Stimulated activated CD4-positive, alpha-beta T cell treated with anti-CD3 and anti-CD28 coated beads, Interleukin-15, amount 100 ng/mL, for 1 hour (primary cell): ENCODE data around the gene ARHGAP12.

ENCODE experiments used
- DNase-seq, 2 donors: peaks; one replicate each; pipeline ENCODE4 v3.0.0-alpha.2; 2020; ENCODE audit warnings: low read depth in 1 of 2, low spot score in 1 of 2

ARHGAP12 gene

DNA sequence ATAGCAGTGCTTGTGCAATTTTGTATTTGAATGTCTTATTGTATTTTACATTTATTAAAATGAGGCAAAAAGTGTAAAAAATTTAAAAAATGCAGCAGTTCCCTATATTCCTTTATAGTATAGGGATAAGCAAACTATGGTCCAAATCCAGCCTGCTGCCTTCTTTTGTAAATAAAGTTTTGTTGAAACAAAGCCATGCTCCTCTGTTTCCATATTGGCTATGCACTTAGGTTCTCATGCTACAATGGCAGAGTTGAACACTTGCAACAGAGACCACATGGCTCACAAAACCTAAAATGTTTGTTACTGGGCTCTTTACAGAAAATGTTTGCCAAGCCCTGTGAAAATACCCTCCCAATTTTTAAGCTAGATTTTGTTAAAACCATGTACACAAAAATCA is 50.1 kb downstream of the ARHGAP12 start:
- DNase-seq = no peak

DNA sequence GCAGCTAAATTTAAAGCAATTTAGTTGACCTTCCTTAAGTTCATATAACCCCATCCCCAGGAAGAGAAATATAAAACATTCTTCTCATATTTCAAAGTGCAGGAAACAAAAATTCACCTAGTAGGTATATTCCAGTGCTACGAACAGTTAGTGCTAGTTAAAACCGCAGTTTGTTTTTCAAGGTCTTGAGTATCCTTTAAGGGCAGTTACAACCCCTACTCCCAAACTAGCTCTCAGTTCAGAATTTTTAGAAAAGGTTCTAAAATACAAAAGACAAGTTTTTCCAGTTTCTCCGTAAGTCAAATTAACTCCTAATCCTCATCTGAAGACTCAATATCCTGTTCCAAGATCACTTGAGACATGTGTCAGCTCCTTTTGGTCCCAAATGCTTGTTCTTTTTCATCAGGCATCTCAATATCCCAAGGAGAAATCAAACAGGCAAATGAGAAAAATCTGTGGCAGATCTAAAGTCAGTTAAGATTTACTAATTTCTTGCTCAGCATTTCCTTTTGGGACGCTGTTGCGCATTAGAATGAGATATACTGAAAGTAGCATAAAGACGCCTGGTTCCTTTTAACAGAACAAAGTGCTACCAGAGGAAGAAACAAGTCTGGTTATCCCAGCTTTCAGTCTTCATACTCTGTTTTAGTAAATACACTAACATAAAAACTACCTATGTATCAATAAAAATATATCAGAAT is 51.8 kb downstream of the ARHGAP12 start:
- no peak for DNase-seq

DNA sequence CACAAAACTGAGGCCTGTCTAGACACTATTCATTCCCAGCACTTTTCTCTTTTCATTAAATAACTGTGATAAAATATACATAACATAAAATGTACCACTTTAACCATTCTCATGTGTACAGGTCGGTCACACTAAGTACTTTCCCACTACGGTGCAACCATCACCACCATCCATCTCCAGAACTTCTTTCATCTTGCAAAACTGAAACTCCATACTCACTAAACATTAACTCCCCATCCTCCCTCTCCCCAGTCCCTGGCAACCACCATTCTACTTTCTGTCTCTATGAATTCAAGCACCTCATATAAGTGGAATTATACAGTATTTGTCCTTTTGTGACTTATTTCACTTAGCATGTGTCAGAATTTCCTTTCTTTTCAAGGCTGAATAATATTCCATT is 53.0 kb downstream of the ARHGAP12 start:
- no peak for DNase-seq

DNA sequence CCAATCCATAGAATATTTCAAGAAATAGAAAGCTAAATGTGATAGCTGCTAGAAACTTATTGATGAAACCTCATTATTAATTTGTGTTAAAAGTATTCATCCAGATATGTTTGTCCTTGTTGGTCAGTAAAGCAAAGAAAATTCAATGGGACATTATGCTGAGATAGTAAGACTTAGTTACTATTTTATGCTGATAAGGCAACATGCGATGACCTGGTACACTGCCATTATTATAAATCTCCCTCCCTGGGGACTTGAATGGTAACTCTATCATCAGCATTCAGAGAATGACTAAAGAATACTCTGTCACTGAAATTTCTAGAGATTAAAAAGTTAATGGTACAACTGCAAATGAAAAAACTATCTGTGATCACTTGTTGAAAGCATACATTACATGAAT is 54.9 kb downstream of the ARHGAP12 start:
- no peak for DNase-seq

DNA sequence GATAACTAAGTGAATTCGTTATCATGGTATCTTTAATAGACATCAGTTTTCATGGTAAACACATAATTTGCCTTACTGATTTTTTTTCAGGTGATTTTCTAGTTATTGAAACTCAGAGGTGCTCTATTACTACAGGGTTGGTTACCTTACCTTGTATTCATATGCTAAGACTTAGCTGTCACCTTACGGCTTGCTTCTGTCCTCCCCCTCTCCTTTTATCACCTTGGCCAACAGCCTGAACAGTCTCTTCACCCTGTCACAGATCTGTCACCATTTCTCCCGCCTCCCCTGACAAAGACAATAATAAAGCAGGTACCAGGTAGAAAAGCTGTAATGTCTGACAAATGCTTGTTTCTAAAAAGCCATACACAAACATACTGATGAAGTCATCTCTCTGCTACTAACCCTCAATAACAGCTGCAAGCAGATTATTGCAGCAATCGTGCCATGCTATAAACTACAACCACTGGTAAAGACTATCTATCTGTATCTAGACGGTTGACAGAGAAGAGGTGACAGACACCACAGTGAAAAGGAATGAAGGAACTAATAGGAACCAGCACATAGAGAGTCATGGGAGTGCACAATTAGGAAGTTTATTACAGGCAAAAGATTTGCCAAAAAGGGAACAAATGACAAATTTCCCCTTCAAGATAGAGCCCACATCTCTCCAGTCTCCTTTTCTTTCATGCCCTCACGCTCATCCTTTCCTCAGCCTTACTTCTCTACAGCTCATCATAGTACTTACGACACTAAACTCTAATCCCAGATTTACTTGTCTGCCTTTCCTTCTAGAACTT is 57.2 kb downstream of the ARHGAP12 start:
- DNase-seq = no peak

DNA sequence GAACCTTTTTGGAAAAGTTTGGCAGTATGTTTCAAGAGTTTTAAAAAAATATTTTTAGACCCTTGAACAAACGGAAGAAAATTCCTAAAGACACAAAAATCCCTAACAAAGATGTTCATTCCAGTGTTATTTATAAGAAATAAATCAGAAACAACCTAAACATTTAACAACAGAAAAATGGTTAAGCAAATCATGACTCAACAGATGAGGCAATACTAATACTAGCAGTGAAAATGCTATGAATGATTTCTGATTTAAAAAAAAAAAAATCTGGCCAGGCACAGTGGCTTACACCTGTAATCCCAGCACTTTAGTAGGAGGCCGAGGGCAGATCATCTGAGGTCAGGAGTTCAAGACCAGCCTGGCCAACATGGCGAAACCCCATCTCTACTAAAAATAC is 61.0 kb downstream of the ARHGAP12 start:
- DNase-seq = no peak

DNA sequence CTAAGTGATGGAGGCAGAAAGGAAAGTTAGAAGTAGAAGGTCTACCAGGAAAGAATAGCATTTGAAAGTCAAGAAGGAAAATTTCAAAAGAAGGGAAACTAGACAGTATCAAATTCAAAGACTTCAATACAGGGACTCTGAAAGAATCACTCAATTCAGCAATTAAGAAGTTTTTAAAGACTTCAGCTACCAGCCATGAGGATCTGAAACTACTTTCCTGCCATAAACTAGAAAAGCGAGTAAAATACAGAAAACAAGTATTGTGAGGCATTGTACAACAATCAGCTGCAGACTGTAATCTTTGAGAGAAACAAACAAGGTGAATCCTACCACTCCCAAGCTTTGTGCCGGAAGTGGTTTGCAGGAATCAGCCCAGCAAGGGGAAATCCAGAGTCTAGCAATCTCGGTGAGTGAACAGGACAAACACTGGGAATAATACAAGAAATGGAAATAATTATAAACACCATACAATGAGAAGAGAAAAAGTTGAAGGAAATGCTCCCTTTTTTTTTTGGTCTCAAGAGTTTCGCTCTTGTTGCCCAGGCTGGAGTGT is 62.4 kb downstream of the ARHGAP12 start:
- DNase-seq = no peak

DNA sequence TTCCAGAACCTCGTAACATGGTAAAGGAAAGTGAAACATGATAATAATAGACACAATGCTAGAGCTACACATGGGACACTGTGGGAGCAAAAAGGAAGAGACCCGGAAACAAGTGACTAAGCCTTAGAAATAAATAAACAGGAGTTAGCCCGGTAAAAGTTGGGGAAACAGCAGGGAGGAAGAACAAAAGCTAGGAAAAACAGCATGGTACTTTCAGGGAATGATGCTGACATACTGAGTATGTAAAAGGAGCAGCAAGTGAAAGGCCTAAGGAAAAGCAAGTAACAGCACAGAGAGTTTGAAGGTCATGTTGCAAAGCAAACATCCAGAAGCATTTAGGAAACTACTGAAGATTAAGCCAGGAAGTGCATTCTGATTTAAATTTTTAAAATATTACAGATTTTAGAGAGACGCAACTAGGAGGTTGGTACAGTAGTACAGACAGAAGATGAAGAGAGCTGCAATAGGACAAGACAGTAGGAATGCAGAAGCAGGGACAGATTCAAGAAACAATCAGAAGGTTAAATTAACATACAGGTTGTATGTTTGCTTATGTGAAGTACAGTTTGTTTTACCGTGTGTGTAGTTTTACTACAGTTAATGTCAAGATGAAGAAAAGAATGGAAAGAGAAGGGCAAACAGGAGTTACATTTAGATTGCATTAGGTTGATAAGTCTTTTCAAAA is 63.7 kb downstream of the ARHGAP12 start:
- DNase-seq = no peak

DNA sequence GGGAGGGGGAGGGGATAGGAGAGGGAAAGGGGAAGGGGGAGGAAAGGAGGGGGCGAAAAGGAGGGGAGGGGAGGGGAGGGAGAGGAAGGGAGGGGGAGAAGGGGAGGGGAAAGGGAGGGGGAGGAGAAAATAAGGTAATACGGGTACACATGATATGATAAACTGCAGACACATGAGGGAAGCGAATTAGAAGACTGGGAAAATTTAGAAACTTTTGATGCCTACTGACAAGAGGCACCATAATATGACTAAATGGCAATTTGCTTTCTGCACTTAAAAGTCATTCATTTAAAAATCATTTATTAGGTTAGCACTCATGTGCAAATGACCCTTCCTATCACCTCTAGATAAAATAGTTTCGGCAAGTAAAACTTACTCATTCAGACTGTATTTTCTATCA is 73.6 kb downstream of the ARHGAP12 start:
- DNase-seq = no peak

DNA sequence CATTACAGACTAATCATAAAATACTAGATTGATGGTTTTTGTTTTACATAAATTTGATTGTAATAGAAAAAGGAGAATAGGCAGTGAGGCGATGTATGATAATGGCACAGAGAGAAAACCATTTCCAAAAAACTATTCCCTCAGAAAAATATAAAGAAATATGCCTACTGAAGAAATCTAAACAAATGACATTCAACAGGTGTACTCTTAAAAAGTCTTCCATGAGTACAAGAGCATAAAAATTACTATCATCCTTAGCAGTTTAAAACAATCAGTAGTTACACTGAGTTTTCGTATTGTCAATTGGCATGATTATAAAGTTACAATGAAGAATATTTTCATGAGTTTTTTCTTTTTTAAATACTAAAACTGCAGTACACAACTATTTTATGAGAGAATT is 75.0 kb downstream of the ARHGAP12 start:
- no peak for DNase-seq

DNA sequence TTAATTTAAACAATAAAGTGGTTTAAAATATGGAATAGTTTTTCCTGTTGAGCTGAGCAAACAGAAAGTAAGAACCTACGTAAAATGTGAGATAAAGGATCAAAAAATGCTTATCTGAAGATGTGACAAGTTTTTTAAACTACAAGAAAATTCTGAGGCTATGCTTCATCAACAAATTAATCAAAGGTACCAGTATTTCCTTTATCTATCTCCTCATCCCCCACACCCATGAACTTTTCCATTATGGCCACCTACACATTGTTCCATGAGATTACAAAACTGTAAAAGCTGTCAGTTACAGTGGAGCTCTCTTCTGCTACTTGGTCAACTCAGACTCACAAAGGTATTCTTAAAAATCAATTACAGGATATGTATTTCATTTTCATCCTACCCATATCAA is 77.4 kb downstream of the ARHGAP12 start:
- DNase-seq = no peak

DNA sequence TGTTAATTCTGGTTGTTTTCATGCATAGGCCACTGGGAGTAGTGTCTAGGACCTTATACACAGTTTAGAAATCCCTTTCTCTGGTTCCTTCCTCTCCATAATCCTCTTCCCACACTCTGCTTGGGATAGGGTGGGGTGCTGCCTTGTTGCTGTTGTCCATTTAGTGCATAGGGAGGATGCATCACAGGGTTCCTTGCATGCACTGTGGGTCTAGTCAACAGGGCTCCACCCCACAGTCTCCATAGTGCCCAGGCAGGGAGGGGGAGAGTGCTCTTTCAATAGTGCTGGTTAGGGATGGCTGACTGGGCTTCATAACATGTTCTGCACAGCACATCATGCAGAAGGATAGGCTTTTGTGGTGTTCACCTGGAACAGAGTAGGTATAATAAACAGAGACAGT is 81.1 kb downstream of the ARHGAP12 start:
- DNase-seq = no peak

DNA sequence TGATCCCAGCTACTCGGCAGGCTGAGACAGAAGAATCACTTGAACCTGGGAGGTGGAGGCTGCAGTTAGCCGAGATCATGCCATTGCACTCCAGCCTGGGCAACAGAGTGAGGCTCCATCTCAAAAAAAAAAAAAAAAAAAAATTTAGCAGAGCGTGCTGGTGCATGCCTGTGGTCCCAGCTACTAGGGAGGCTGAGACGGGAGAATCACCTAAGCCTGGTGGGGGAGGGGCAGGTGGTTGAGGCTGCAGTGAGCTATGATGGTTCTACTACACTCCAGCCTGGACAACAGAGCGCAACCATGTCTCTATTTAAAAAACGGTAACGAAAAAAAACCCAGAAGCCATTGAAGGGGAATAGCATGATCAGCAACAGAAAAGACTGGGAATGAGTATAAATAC is 89.9 kb downstream of the ARHGAP12 start:
- no peak for DNase-seq

DNA sequence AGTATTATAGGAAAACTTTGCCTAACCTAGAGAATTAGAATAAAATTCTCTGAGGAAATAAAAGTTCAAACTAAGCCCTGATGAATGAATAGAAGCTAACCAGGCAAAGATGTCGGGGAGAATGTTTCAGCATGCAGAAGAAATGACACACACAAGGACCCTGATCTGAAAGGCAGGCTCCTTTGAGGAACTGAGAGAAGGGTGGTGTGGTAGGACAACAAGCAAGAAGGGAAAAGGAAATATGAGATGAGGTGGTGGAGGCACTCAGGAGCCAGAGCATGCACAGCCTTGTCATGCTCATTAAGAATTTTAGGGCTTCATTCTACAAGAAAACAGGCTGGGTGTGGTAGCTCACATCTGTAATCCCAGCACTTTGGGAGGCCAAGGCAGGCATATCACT is 90.6 kb downstream of the ARHGAP12 start:
- DNase-seq = no peak

DNA sequence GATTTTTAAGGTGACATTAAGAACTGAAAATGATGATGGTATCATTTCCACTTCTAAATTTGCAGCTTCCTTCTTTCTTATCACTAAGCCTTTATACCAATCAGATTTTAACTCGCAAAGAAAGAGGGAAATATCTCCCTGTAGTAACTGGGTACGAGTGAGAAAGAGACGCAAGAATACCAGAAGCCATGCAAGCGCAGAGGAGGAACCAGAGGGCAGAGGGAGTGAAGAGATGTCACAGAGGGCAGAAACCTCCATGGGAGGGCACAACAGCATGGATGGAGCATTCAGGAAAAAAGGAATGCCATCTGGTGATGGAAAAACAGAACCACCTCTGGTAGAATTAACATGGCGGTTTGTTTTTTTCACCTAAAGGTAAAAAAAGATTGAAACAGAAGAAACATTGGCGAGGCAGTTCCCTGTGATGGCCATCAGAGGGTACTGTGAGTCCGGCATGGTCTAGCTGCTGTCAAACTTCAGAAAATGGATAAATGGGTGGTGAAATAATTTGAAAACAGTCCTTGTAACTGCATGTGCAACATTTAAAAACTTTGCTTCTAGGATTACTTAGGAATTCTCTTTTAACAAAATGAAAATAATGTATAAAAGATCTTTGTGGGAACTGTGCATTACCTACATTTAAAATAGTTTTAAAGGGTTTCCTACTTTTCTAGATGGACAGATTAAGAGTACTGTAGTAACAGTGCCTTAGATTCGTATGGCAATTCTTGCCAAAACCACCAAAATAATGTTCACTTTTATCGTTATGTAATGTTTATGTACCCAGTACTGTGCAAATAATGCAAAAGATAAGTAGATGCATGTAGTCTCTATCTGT is 91.8 kb downstream of the ARHGAP12 start:
- DNase-seq = no peak

DNA sequence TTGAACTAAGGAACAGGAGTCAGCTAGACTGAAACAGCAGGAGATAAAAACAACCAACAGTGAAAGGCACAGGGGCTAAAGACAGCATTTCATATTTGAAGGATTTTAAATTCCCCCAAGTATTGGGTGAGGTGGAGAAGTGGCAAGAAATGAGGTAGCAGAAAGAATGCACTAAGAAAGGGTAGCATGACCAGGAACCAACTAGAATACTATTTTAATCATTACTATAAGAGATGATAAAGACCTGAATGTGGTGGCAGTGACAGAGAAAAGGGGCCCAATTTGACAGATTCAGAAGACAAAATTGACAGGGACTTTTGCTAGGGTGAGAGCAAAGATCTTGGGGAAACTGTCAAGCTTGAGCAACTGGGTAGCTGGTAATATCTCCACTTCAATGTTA is 94.9 kb downstream of the ARHGAP12 start:
- no peak for DNase-seq

DNA sequence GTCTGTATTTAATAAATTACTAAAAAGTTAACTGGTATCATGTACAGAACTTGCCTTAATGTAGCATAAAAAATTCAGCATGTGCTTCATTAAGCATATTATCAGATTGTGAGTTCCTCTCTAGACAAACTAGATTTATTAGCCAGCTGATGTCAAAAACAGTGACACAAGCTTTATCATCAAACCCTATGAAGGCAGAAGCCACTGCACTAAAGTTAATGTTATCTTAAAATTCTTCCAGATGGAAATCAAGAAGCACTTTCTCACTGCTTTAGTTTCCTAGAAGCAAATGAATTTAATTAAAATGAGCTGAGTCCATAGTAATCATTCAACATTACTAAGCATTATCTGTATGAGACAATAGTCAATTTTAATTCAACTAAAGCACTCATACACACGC is 96.4 kb downstream of the ARHGAP12 start:
- no peak for DNase-seq

DNA sequence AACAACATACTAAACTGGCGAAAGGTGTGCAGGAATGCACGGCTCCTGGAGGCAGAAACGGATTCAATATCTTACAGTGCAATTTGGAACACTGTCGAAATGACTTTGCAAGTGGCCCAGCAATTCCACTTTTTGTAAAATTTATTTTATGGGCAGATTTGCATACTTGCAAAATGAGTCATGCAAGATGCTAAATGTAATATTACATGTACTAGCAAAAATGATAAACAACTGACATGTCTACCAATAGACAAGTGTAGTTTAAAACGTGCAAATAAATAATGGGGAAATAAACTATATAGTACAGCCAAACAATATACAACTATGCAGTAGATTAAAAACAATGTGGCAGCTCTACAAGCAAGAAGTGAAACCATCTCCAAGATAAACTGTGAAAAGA is 97.7 kb downstream of the ARHGAP12 start:
- no peak for DNase-seq

DNA sequence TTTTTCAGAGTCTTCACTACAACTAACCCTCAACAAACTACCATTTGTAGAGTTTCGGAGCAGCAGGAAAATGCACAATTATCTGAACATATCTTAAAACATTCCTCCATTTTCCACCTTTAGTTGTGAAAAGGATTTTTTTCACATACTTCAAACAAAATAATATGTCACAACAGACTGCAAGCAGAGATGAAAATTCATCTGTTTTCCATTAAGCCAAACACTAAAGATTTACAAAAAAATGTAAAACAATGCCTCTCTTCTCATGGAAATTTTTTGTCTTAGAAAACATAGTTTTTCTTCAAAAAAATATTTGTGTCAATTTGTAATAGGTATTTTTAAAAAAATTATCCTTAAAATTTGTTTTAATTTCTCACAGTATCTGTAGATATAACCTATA is 98.9 kb downstream of the ARHGAP12 start:
- no peak for DNase-seq

DNA sequence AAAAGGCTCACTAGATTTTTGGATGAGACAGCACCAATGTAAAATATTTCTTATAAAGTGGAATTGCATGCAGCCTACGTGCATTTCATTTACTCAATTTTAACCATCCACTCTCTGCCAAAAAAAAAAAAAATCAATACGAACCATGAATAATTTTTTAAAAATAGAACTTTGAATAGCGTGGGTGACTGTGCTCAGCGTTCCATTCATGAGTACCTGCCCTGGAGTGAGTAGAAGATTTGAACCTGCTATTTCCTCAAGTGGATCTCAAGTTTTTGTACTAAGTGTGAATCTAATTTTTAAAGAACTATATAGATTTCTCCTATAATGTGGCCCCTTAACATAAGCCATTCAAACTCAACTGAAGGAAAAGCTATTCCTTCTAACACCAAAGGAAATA is 105.3 kb downstream of the ARHGAP12 start:
- DNase-seq = no peak
